Fibroblast of the aortic adventitia (primary cell): ENCODE data around the gene RAB22A. TPM values are rescaled to one million over a fixed set of nuclear protein-coding genes. Genes with fewer than 3 reads are reported as not detected.

Experiments used
- DNase-seq: peaks from one replicate; pipeline ENCODE4 v3.0.0-alpha.2; 2010; ENCODE audit warnings: low read depth
- H3K4me3 ChIP-seq: 2 replicates; pipeline ENCODE4 v1.5.1; 2011; ENCODE audit warnings: low read depth, mild to moderate bottlenecking, control low read depth, low read length, moderate library complexity
- CTCF ChIP-seq: IDR thresholded peaks from 2 replicates; pipeline ENCODE4 v1.5.1; 2011; ENCODE audit warnings: mild to moderate bottlenecking, low read length, control low read depth, inconsistent platforms; ENCODE audit not compliant: insufficient read depth
- total RNA-seq: library from RNA; depleted of rRNA; stranded (reverse); fragments of >200 nt; gene quantifications from 2 replicates; pipeline ENCODE4 v1.2.3, GENCODE V29; 2012; ENCODE audit warnings: low replicate concordance

Gene RAB22A
- total RNA-seq, 1 donor, result 41.5 TPM

GRCh38 chr20:58287638-58288037, 21.9 kb upstream of the RAB22A start:
- DNase-seq, result no peak
- H3K4me3 ChIP-seq, result no peak overlapping the region
- no peak for TF ChIP-seq CTCF

- no peak for TF ChIP-seq CTCF
- H3K4me3 ChIP-seq, result no peak overlapping the region
- no peak for DNase-seq
Observed at GRCh38 chr20:58289143-58289542, 20.4 kb upstream of the RAB22A start.

GRCh38 chr20:58293453-58293852, 16.1 kb upstream of the RAB22A start:
- H3K4me3 ChIP-seq, result no peak overlapping the region
- no peak for TF ChIP-seq CTCF
- no peak for DNase-seq

GRCh38 chr20:58294497-58295455, 14.7 kb upstream of the RAB22A start:
- H3K4me3 ChIP-seq, result no peak overlapping the region
- no peak for TF ChIP-seq CTCF
- no peak for DNase-seq

GRCh38 chr20:58296051-58296837, 13.3 kb upstream of the RAB22A start:
- no peak for TF ChIP-seq CTCF
- DNase-seq, result no peak
- H3K4me3 ChIP-seq, result no peak overlapping the region

- no peak for TF ChIP-seq CTCF
- no peak for DNase-seq
- H3K4me3 ChIP-seq, result no peak overlapping the region
Observed at GRCh38 chr20:58297394-58297793, 12.1 kb upstream of the RAB22A start.
